Panc1 (cell line): Measurements from ENCODE around the gene TAC4.

Experiments
- CTCF ChIP-seq: fragments of 450-650 bp; IDR thresholded peaks from 2 replicates; pipeline ENCODE4 v1.5.1; 2017; ENCODE audit warnings: mild to moderate bottlenecking
- SIN3A ChIP-seq: IDR thresholded peaks from 2 replicates; pipeline ENCODE4 v1.6.1; 2012; ENCODE audit warnings: low read depth, mild to moderate bottlenecking, low read length, moderate library complexity, borderline replicate concordance; ENCODE audit not compliant: insufficient read depth

- no peak for TF ChIP-seq CTCF
- TF ChIP-seq SIN3A, result no peak
These were observed 38.2 kb upstream of the TAC4 start for GRCh38 chr17:49886036-49886435.
